MCF 10A (cell line): ENCODE data around the gene TCERG1L. TPM values are rescaled to one million over a fixed set of nuclear protein-coding genes. Genes with fewer than 3 reads are reported as not detected.
"Not testable (repeated sequence)": the region's sequence is repeated elsewhere in the genome, so short reads cannot be mapped to it uniquely, and the experiment has no call there.

Experiments
- BruUV-seq: library from RNA; stranded (reverse); fragments of 400-500 nt; replicated peaks from 2 replicates; lab custom pipeline; 2021; lab: Mats Ljungman, UMichigan
- CTCF ChIA-PET: fragments of 300-600 bp; sonication (Branson Sonifier 250); formaldehyde crosslinking; extraction: SDS; loops from one replicate; lab custom pipeline; 2021; ENCODE audit warnings: antibody characterized with exemption, inconsistent platforms; lab: Yijun Ruan, JAX
- POLR2A ChIA-PET: fragments of 300-600, 350-650 bp; sonication (Branson Sonifier 250); formaldehyde crosslinking; extraction: SDS; loops from one replicate; lab custom pipeline; 2020; ENCODE audit warnings: antibody characterized with exemption, inconsistent platforms; lab: Yijun Ruan, JAX
- DNase-seq: peaks from one replicate; pipeline ENCODE4 v3.0.0-alpha.2; 2018; ENCODE audit not compliant: unreplicated experiment
- H3K27ac Mint-ChIP-seq: one replicate; pipeline ENCODE4 v1.8.0; 2022; ENCODE audit warnings: mild to moderate bottlenecking, low read depth, mixed read lengths; ENCODE audit not compliant: unreplicated experiment
- H3K27me3 Mint-ChIP-seq: one replicate; pipeline ENCODE4 v1.8.0; 2022; ENCODE audit warnings: mixed read lengths; ENCODE audit not compliant: insufficient read depth, unreplicated experiment
- H3K36me3 Mint-ChIP-seq: one replicate; pipeline ENCODE4 v1.8.0; 2022; ENCODE audit warnings: mild to moderate bottlenecking, moderate library complexity, mixed read lengths; ENCODE audit not compliant: insufficient read depth, unreplicated experiment
- H3K4me1 Mint-ChIP-seq: one replicate; pipeline ENCODE4 v1.8.0; 2022; ENCODE audit warnings: mixed read lengths; ENCODE audit not compliant: insufficient read depth, unreplicated experiment
- H3K4me3 Mint-ChIP-seq: one replicate; pipeline ENCODE4 v1.8.0; 2022; ENCODE audit warnings: mild to moderate bottlenecking, moderate library complexity, mixed read lengths; ENCODE audit not compliant: unreplicated experiment
- H3K9me3 Mint-ChIP-seq: one replicate; pipeline ENCODE4 v1.8.0; 2022; ENCODE audit warnings: mixed read lengths; ENCODE audit not compliant: unreplicated experiment
- intact Hi-C: fragments of 100-400 bp; cut with micrococcal nuclease; formaldehyde crosslinking; loops from 2 replicates; pipeline ENCODE4 v1.14.1; 2022
- total RNA-seq: library from RNA; stranded (reverse); gene quantifications from 2 replicates; pipeline ENCODE4 v1.2.3, GENCODE V29; 2022
- TF ChIP-seq, protein P1 (sequence below): fragments of 200-600 bp; IDR thresholded peaks from one replicate; pipeline ENCODE4 v1.8.0; 2022; ENCODE audit warnings: antibody characterized with exemption, mild to moderate bottlenecking; ENCODE audit not compliant: unreplicated experiment

TCERG1L gene
- total RNA-seq, 1 experiment from 2014 or later: not detected

GRCh38 chr10:131177431-131178327 is 133.8 kb downstream of the TCERG1L start:
- Mint-ChIP-seq H3K9me3 (peaks cover 9% of the 10 kb centered on the region), H3K27me3 (no peaks in the 10 kb centered on the region), H3K27ac (no peak overlapping the region), H3K36me3 (no peaks in the 10 kb centered on the region), H3K4me1 (no peaks in the 10 kb centered on the region), H3K4me3 (no peak overlapping the region)
- ChIA-PET POLR2A (no interaction called here), CTCF (no interaction called here)
- intact Hi-C loops: no loop called here
- DNase-seq: no peak
- BruUV-seq: no TSS peak
- TF ChIP-seq, protein P1, sequence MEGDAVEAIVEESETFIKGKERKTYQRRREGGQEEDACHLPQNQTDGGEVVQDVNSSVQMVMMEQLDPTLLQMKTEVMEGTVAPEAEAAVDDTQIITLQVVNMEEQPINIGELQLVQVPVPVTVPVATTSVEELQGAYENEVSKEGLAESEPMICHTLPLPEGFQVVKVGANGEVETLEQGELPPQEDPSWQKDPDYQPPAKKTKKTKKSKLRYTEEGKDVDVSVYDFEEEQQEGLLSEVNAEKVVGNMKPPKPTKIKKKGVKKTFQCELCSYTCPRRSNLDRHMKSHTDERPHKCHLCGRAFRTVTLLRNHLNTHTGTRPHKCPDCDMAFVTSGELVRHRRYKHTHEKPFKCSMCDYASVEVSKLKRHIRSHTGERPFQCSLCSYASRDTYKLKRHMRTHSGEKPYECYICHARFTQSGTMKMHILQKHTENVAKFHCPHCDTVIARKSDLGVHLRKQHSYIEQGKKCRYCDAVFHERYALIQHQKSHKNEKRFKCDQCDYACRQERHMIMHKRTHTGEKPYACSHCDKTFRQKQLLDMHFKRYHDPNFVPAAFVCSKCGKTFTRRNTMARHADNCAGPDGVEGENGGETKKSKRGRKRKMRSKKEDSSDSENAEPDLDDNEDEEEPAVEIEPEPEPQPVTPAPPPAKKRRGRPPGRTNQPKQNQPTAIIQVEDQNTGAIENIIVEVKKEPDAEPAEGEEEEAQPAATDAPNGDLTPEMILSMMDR: no peak

GRCh38 chr10:131176907-131177306 is 134.6 kb downstream of the TCERG1L start:
- ChIA-PET CTCF (no interaction called here), POLR2A (no interaction called here)
- DNase-seq: no peak
- Mint-ChIP-seq H3K4me3 (no peak overlapping the region), H3K27ac (no peak overlapping the region), H3K27me3 (no peaks in the 10 kb centered on the region), H3K36me3 (no peaks in the 10 kb centered on the region), H3K9me3 (peaks cover 9% of the 10 kb centered on the region), H3K4me1 (no peaks in the 10 kb centered on the region)
- TF ChIP-seq, protein P1: no peak
- BruUV-seq: no TSS peak
- intact Hi-C loops: no loop called here

GRCh38 chr10:131176324-131176723 is 135.2 kb downstream of the TCERG1L start:
- DNase-seq, H3K9me3 Mint-ChIP-seq, H3K4me1 Mint-ChIP-seq, intact Hi-C loops, BruUV-seq, H3K27me3 Mint-ChIP-seq, H3K4me3 Mint-ChIP-seq, H3K36me3 Mint-ChIP-seq, POLR2A ChIA-PET, CTCF ChIA-PET, H3K27ac Mint-ChIP-seq: not testable (repeated sequence)

- H3K4me3 Mint-ChIP-seq: no peak overlapping the region
- H3K27ac Mint-ChIP-seq: no peak overlapping the region
- ChIA-PET POLR2A (no interaction called here), CTCF (no interaction called here)
- no TSS peak for BruUV-seq
- peaks cover 9% of the 10 kb centered on the region for H3K9me3 Mint-ChIP-seq
- H3K36me3 Mint-ChIP-seq: no peaks in the 10 kb centered on the region
- DNase-seq: no peak
- H3K27me3 Mint-ChIP-seq: no peaks in the 10 kb centered on the region
- H3K4me1 Mint-ChIP-seq: no peaks in the 10 kb centered on the region
- intact Hi-C loops: no loop called here
- TF ChIP-seq, protein P1: no peak
These were observed 135.6 kb downstream of the TCERG1L start for GRCh38 chr10:131175891-131176290.
